ENCODE data around the gene C3orf62.
"Not testable (repeated sequence)": the region's sequence is repeated elsewhere in the genome, so short reads cannot be mapped to it uniquely, and the experiment has no call there.

Gene C3orf62

DNA sequence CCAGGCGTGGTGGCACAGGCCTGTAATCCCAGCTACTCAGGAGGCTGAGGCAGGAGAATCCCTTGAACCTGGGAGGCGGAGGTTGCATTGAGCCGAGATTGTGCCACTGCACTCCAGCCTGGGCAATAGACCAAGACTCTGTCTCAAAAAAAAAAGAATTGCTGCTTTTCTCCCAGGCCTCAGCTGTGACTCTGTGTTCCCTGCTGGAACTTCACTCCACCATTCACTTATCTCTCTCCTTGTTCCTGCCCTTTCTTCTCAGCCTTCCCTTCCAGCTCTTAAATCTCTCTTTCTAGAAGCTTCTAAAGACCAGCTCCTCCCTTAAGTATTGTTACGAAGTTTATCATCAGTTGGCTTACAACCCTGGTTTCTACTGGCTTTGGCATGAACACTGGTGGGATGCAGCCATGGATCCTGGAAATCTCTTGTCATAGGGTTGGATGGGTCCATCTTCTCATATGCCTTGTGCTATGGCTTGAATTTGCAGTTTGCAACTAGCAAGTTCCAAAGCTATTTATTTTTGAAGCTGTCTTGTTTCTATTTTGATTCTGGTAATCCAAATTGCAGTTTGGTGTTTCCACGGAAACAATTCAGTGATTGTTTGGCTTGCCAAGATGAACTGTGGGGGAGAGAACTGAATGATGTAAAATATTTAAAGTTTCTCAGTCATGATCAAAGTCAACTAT, 10.5 kb downstream of the C3orf62 start:
- DNase-seq, result no peak

DNA sequence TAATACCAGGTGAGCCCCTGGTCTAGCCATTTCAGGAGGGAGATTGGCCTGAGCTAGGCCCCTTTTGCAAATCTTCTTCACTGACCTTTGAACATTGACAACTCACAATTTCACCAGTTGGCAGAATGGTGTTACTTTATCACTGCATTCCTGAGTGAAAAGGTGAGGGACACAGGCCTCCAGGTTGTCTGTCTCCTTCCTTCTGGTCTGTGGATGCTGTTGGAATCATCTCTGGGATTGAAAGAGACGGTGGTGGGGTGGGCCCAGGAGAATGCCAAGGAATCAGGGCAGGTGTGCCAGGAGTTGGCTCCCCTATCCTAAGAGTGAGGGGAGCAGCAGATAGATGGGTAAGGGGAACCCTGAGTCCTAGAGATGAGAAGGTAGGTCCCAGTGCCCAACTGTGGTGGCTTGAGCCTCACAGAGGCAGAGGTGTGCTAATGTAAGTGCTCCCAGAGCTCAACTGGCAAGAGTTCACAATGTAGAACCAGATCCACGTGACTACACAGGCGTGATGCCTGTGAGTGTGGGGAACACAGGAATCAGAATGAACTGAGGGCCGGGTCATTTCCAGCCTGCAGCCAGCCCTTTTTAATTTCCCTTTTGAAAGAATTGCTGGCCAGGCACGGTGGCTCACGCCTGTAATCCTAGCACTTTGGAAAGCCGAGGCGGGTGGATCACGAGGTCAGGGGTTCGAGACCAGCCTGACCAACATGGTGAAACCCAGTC, 11.2 kb downstream of the C3orf62 start:
- no peak for DNase-seq

DNA sequence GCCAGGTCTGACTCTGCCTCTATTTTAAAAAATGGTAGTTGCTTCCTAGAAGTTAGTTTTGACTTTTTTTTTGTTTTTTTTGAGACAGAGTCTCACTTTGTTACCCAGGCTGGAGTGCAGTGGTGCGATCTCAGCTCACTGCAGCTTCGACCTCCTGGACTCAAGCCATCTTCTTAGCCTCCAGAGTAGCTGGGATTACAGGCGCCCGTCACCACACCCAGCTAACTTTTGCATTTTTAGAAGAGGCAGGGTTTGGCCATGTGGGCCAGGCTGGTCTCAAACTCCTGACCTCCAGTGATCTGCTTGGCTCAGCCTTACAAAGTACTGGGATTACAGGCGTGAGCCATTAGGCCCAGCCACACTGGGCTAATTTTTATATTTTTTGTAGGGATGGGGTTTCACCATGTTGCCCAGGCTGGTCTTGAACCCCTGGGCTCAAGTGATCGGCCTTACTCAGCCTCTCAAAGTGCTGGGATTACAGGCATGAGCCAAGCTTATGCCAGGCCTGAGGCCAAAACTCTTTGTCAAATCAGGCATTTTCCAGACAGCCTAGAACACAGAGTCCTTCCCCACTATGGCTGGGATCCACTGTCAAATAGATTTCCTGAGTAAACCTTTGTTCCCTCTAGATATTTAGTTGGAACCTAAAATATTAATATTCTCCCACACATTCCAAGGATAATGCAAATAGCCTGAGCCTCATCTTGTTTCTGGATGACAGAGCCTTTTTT, 13.7 kb downstream of the C3orf62 start:
- no peak for DNase-seq

DNA sequence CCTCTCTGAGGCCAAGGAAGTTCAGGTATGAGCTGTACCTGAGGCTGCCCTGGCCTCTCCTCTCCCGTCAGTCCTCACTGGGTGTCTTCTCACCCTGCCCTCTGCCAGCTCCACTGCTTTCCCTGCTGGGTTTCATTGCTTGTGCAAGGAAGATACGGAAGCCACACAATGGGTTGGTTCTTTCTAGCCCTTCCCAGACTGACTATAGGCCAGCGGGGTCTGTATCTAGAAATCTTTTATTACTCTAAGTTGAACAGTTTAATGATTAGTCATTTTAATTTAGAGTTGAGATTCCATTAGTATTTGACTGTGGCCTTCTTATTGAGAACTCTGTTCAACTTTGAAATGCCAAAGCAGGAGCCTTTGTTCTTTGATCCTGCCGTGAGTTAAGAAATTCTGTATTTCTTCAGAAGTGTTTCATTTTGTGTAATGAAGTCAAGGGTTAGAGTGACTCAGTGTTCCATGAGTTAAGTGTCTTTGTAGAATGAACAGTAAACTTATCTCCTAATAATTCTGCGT, 16.2 kb downstream of the C3orf62 start:
- DNase-seq, result no peak

DNA sequence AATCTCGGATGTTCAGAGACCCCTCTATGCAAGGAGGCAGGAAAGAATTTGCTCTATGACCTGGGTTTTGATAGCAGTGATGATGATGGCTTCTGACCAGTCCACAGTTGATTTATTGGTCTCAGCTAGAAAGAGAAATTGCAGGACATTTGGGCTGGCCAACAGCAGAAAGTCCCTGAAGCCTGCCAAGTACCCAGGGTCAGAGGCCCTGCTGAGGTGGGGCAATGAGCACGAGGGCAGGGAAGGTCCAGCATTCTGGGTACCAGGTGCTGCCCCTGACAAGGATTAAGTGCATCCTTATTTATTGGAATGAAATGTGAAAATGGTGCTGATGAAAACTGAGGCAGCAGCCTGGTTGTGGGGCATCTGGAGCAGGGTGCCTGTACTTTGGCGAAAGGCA, 19.8 kb downstream of the C3orf62 start:
- no peak for DNase-seq

DNA sequence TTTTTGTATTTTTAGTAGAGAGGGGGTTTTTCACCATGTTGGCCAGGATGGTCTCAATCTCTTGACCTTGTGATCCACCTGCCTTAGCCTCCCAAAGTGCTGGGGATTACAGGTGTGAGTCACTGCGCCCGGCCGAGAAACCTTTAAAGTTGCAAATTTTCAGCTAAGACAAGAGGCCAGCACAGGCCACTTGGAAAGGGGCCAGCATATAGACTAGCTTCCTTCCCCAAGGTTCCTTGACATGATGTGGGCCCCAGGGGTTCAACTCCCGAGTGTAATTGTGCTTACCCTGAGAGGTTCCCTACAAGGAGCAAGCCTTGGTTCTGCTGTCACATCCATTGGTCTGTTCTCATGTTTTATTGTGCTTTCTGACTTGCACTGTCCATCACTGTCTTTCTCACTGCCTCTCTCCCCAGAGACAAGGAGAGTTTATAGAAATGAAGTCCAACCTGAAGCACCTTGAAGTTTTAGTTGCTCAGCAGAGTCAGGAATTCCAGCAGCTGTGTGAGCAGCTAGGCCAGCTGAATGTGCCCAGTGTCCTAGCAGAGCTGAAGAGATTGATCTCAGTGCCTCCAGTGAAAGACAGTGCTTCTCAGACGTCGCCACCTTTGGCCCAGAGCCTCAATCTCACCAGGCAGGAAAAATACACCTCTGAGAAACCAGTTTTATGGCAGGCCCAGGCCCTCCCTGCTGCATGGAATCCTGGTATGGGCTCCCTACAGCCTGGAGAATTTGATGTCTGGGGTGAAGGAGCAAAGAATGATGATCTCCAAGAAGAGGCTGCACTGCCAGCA, 21.1 kb downstream of the C3orf62 start:
- DNase-seq, result no peak

DNA sequence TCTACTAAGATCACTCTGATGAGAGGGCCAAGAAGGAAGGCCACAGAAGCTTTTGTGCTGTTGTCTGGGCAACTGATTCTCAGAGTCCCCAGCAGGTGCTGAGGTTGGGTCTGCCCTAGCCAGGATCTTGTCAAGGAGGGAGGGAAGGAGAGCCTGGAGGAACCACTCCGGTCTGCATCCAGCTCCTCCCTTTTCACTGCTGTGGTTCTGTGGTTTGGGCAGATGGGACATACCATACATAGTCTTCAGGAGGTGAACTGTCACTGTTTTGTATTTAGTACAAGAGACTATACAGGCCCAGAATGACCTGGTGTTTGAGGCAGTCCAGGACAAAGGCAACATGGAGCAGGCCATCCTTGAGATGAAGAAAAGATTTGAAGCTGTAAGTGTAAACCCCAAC, 21.9 kb downstream of the C3orf62 start:
- DNase-seq, result no peak

DNA sequence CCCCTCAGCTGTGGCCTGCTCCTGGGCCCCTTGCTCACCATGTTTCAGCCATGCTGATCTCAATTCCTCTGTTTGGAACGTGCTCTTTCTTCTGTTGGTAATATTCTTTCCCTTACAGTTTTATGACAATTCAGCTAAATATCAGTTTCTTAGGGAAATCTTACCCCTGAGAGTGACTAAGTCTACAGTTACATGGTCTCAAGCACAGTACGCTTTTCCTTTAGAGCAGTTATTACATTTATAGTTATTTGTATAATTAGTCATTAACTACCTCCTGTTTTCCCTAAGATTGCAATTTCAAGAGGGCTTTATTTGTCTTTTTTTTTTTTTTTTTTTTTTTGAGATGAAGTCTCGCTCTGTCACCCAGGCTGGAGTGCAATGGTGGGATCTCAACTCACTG, 23.5 kb downstream of the C3orf62 start:
- no peak for DNase-seq

DNA sequence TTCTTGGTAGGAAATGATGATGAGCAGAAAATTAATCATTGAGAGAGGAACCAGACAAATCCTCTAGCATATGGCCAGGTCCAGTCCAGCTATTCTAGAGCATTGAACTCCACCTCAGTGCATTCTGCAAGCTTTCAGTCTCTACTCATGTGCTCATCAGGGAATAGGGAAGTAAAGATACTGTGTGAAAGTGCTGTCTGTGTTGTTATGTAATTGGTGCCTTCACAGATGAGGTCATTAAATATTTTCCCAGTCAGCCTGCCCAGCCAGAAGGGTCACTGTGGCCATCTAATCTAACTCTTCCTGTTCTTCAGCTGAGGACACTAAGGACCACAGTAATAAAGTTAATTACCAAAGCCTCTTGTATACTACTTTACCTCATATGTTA, 28.2 kb downstream of the C3orf62 start:
- no peak for DNase-seq

DNA sequence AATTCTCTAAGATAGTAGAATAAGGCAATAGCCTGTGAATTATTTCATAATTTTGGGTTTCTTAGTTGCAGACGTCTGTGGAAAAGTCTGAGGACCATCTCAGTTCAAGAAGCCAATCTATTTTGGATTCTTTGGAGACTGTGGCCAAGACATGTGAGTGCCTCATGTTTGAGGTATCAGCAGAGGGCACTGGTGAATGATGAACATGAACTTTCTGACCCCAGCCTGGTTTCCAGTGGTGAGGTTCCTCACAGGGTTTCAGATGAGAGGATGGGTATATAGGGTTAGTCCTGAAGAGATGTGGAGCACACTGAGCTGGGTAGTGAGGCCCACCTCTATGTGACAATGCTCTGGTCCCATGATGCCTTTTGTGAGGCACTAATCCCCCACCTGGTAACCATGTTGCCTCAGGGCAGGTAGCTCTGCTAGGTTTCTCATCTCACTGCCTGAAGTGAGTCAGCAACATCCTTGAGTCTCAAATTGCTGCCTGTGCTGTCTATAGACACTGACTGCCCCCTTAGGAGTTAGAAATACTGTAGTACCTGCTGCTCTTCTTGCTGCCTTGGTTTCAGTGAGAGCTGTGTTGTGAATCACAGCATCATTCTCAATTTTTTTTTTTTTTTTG, 32.3 kb downstream of the C3orf62 start:
- DNase-seq, result no peak

DNA sequence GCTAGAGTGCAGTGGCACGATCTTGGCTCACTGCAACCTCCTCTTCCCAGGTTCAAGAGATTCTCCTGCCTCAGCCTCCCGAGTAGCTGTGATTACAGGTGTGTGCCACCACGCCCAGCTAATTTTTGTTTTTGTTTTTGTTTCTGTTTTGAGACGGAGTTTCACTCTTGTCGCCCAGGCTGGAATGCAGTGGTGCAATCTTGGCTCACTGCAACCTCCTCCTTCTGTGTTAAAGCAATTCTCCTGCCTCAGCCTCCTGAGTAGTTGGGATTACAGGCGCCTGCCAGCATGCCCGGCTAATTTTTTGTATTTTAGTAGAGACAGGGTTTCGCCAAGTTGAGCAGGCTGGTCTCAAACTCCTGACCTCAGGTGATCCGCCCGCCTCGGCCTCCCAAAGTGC, 36.9 kb downstream of the C3orf62 start:
- DNase-seq, result not testable (repeated sequence)

DNA sequence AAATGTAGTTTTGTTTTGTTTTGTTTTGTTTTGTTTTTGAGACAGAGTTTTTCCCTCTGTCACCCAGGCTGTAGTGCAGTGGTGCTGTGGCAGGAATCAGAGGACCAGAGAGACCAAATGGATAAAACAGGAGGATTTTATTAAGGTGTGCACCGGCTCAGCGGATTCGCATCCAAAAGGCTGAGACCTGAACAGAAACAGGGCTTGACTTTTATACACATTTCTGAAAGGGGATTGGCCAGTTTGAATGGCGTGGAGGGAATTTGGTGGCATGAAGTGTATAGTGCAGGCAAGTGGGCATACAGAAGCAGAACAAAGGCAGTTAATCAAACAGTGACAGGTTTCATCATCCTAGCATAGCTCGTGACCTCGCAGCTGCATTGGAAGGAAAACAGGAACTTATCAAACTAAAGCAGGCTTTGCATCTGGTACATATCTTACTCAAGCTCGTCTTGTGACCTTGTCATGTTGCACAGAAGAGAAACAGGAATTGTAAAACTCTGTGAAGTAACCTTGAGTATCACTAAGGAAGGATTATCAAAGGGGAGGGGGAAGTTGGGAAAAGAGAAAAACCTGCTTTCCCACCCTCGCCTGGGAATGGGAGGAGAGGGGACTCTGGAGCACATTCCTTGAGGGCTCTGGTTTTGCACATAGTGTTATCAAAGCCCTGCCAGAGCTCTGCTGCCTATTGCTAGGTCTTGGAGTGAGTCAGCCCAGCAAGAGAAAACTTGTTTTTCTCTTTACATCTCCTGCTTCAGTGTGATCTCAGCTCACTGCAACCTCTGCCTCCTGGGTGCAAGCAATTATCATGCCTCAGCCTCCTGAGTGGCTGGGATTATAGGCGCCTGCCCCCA, 38.5 kb downstream of the C3orf62 start:
- DNase-seq, result no peak

DNA sequence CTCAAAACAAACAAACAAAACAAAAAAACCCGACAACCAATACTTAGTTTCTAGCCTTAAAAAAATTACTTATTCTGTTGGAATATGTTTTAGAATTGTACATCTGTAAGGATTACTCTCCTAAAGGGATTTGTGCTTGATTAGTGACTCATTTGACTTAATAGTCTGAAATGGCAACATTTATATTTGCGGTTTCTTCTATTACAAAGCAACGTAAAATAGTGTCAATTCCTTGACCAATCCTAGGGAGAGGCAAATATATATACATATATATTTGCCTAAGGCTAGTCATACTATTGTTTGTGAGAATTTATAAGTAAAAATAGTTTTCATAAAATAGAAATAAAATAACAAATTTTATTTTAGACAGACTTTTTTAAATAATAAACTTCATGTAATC, 39.7 kb downstream of the C3orf62 start:
- DNase-seq, result no peak

DNA sequence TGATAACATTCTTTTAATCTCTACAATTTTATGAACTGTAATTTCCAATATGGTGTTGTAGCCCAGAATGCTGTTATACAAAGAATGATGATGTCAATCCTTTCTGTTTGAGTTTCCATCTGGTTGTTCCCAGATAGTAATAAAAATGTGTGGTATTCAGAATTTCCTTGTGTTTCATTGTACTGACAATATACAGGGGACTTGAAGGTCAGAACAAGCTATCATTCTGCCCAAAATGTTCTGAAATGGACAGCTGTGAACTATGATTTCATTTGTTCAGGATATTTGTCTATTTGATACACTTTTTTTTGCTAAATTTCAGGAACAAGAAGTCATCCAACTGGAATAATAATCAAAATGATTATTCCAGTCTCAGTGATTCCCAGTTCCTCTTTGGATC, 40.8 kb downstream of the C3orf62 start:
- no peak for DNase-seq

DNA sequence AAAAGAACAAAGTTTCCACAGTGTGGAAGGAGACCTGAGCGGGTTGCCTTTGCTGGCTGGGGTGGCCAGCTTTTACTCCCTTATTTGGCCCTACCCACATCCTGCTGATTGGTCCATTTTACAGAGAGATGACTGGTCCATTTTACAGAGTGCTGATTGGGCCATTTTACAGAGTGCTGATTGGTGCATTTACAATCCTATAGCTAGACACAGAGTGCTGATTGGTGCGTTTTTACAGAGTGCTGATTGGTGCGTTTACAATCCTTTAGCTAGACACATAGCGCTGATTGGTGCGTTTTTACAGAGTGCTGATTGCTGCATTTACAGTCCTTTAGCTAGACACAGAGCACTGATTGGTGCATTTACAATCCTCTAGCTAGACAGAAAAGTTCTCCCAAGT, 48.2 kb downstream of the C3orf62 start:
- DNase-seq, result not testable (repeated sequence)

DNA sequence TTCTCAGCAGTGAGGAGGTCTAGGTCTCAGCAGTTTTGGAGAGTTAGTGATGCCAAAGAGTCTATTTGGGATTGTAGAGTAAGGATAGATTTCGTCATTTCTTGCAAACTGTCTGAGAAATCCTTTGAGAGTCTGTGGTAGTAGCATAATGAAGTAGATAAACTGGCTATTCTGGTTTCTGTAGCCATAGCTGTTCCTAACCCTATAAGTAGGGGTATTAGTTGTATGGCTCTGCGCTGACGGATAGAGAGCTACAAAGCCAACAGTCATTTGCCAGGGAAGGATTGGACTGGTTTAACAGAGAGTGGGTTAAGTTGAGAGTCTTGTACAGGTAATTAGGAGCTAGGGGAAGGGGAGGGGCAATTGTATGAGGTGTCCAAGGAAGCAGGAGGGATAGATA, 55.0 kb downstream of the C3orf62 start:
- DNase-seq, result no peak

DNA sequence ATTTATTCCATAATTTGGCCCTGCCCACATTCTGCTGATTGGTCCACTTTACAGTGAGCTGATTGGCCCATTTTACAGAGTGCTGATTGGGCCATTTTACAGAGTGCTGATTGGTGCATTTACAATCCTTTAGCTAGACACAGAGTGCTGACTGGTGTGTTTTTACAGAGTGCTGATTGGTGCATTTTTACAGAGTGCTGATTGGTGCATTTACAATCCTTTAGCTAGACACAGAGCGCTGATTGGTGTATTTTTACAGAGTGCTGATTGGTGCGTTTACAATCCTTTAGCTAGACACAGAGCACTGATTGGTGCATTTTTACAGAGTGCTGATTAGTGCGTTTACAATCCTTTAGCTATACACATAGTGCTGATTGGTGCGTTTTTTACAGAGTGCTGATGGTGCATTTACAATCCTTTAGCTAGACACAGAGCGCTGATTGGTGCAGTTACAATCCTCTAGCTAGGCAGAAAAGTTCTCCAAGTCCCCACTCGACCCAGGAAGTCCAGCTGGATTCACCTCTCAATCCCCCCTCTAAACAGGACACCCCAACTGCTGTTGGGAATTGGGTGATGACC, 56.0 kb downstream of the C3orf62 start:
- DNase-seq, result not testable (repeated sequence)

DNA sequence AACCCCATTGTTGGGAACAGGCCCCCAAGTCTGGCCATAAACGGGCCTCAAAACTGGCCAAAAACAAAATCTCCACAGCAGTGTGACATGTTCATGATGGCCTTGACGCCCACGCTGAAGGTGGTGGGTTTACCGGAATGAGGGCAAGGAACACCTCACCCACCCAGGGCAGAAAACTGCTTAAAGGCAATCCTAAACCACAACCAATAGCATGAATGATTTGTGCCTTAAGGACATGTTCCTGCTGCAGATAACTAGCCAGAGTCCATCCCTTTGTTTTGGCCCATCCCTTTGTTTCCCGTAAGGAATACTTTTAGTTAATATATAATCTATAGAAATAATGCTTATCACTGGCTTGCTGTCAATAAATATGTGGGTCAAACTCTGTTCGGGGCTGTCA, 57.9 kb downstream of the C3orf62 start:
- no peak for DNase-seq
